ENCODE data around the gene TMEM167A.

DNA sequence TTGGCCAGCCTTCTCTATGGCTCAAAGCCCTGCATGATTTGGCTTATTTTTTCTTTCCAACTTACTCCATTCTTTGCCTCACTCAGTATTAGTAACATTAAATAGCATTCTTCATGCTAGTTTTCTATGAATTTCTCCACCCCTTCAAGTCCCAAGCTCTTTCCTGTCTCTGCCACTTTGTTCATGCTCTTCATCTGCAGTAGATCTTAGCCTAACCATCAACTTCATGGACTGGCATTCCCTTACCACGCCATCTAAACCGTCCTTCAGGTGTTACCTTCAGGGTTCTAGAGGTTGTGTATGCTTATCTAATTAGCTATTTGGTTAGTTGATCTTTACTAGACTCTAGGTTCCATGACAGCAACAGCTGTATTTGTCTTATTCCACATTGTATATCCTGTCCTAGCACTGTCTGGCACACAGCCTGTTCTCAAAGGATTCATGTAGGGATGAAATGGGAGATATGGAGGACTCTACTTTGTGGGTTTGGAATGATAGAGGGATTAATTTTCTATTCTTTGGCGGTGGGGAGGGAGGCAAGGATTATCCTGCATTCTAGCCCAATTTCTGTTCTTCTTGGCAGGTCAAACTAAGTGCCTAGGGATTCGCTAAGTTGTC is 26.4 kb downstream of the TMEM167A start:
- TF ChIP-seq POLR2A (IDR thresholded peaks at IDR 0.05) (no peak), CTCF (IDR thresholded peaks at IDR 0.05) (no peak)

Data from right lobe of liver (tissue), 4 donors.